ENCODE data around the gene SERAC1. TPM values are rescaled to one million over a fixed set of nuclear protein-coding genes. Genes with fewer than 3 reads are reported as not detected.
"Not testable (repeated sequence)": the region's sequence is repeated elsewhere in the genome, so short reads cannot be mapped to it uniquely, and the experiment has no call there.

The SERAC1 gene
- total and polyA plus RNA-seq, 4 experiments from 2014 or later: 1.7 to 5.5 (median 4.0) TPM

- Mint-ChIP-seq H3K4me1 (peaks cover 5 to 8% (median 6%) of the 10 kb centered on the region in 4 donors), H3K36me3 (peaks cover 41 to 50% of the 10 kb centered on the region in 2 donors)
- CTCF ChIA-PET (ENCODE audit: partially characterized antibody): interaction anchor here (2.0 kb wide), 1 partner anchor 25 kb away, joined by 4 read pairs; no protein-coding TSS in a partner anchor
Measured at GRCh38 chr6:158188591-158188990, 20.5 kb upstream of the SERAC1 start.

GRCh38 chr6:158185729-158186456 is 17.8 kb upstream of the SERAC1 start:
- Mint-ChIP-seq H3K36me3 (peaks cover 33 to 52% of the 10 kb centered on the region in 2 donors), H3K4me3 (no peak overlapping the region), H3K4me1 (peaks cover 18 to 30% (median 18%) of the 10 kb centered on the region in 4 donors), H3K27me3 (no peaks in the 10 kb centered on the region), H3K27ac (no peak overlapping the region), H3K9me3 (peaks cover 0 to 2% (median 0%) of the 10 kb centered on the region in 8 donors)
- no peak overlapping the region for H3K27ac ChIP-seq (ENCODE audit: low read depth, low read length)
- no peaks in the 10 kb centered on the region for H3K27me3 ChIP-seq (ENCODE audit: insufficient read depth, low read length)
- ChIA-PET POLR2A (ENCODE audit: partially characterized antibody) (interaction anchor here (0.6 kb wide), 1 partner anchor 99 kb away, joined by 3 read pairs; no protein-coding TSS in a partner anchor), CTCF (ENCODE audit: partially characterized antibody) (interaction anchor here (1.3 kb wide), 1 partner anchor 28 kb away, joined by 3 read pairs; no protein-coding TSS in a partner anchor)
- H3K4me1 ChIP-seq (ENCODE audit: insufficient read depth, low read length): peaks cover 5% of the 10 kb centered on the region
- no peaks in the 10 kb centered on the region for H3K36me3 ChIP-seq (ENCODE audit: insufficient read depth, low read length)
- no peaks in the 10 kb centered on the region for H3K9me3 ChIP-seq (ENCODE audit: control insufficient read depth in 1 of 2, low read length in 2 of 2)
- intact Hi-C loops (cut with micrococcal nuclease): no loop called here
- H3K4me3 ChIP-seq (ENCODE audit: low read length in 2 of 2): no peak overlapping the region
- no peak for DNase-seq

More at GRCh38 chr6:158188591-158188990, 20.5 kb upstream of the SERAC1 start:
- no peaks in the 10 kb centered on the region for H3K27me3 Mint-ChIP-seq
- no peaks in the 10 kb centered on the region for H3K27me3 ChIP-seq (ENCODE audit: insufficient read depth, low read length)
- H3K4me3 ChIP-seq (ENCODE audit: low read length in 2 of 2): no peak overlapping the region
- no peak overlapping the region for H3K27ac ChIP-seq (ENCODE audit: low read depth, low read length)
- no peak overlapping the region for H3K27ac Mint-ChIP-seq
- H3K9me3 ChIP-seq (ENCODE audit: control insufficient read depth in 1 of 2, low read length in 2 of 2): no peaks in the 10 kb centered on the region
- no peak overlapping the region for H3K4me3 Mint-ChIP-seq
- H3K9me3 Mint-ChIP-seq: peaks cover 0 to 2% (median 0%) of the 10 kb centered on the region in 8 donors
- DNase-seq: no peak
- peaks cover under 1% of the 10 kb centered on the region for H3K4me1 ChIP-seq (ENCODE audit: insufficient read depth, low read length)
- POLR2A ChIA-PET (ENCODE audit: partially characterized antibody): interaction anchor here (0.8 to 1.3 kb wide), 2 partner anchors 102 to 348 kb away, joined by 4 read pairs; no protein-coding TSS in a partner anchor
- H3K36me3 ChIP-seq (ENCODE audit: insufficient read depth, low read length): no peaks in the 10 kb centered on the region
- intact Hi-C loops (cut with micrococcal nuclease): no loop called here

GRCh38 chr6:158184608-158185007 is 16.5 kb upstream of the SERAC1 start:
- Mint-ChIP-seq H3K9me3 (peaks cover 0 to 2% (median 0%) of the 10 kb centered on the region in 8 donors), H3K4me3 (no peak overlapping the region), H3K36me3 (peaks cover 39 to 65% of the 10 kb centered on the region in 2 donors), H3K27me3 (no peaks in the 10 kb centered on the region), H3K27ac (no peak overlapping the region), H3K4me1 (peaks cover 18 to 32% (median 26%) of the 10 kb centered on the region in 4 donors)
- no peaks in the 10 kb centered on the region for H3K27me3 ChIP-seq (ENCODE audit: insufficient read depth, low read length)
- ChIA-PET CTCF (ENCODE audit: partially characterized antibody) (no interaction called here), POLR2A (ENCODE audit: partially characterized antibody) (no interaction called here)
- intact Hi-C loops (cut with micrococcal nuclease): no loop called here
- no peaks in the 10 kb centered on the region for H3K36me3 ChIP-seq (ENCODE audit: insufficient read depth, low read length)
- DNase-seq: no peak
- no peak overlapping the region for H3K27ac ChIP-seq (ENCODE audit: low read depth, low read length)
- no peaks in the 10 kb centered on the region for H3K9me3 ChIP-seq (ENCODE audit: control insufficient read depth in 1 of 2, low read length in 2 of 2)
- no peak overlapping the region for H3K4me3 ChIP-seq (ENCODE audit: low read length in 2 of 2)
- H3K4me1 ChIP-seq (ENCODE audit: insufficient read depth, low read length): peaks cover 5% of the 10 kb centered on the region

- CTCF ChIA-PET (ENCODE audit: partially characterized antibody); H3K27ac ChIP-seq (ENCODE audit: low read depth, low read length); H3K27me3 Mint-ChIP-seq; intact Hi-C loops (cut with micrococcal nuclease); H3K36me3 ChIP-seq (ENCODE audit: insufficient read depth, low read length); POLR2A ChIA-PET (ENCODE audit: partially characterized antibody); H3K4me1 ChIP-seq (ENCODE audit: insufficient read depth, low read length); H3K9me3 ChIP-seq (ENCODE audit: control insufficient read depth in 1 of 2, low read length in 2 of 2); H3K9me3 Mint-ChIP-seq; DNase-seq; H3K4me3 ChIP-seq (ENCODE audit: low read length in 2 of 2); H3K27me3 ChIP-seq (ENCODE audit: insufficient read depth, low read length): not testable (repeated sequence)
- Mint-ChIP-seq H3K4me1 (peaks cover 24 to 41% (median 28%) of the 10 kb centered on the region in 4 donors), H3K4me3 (peak overlapping the region in 1 of 8 donors; percentile 55), H3K36me3 (peaks cover 50 to 77% of the 10 kb centered on the region in 2 donors), H3K27ac (peak overlapping the region in 1 of 7 donors; percentile 71)
Measured at GRCh38 chr6:158183174-158183972, 15.3 kb upstream of the SERAC1 start.

GRCh38 chr6:158177712-158178111 is 9.7 kb upstream of the SERAC1 start:
- H3K9me3 ChIP-seq (ENCODE audit: control insufficient read depth in 1 of 2, low read length in 2 of 2); H3K36me3 ChIP-seq (ENCODE audit: insufficient read depth, low read length); CTCF ChIA-PET (ENCODE audit: partially characterized antibody); H3K27me3 Mint-ChIP-seq; H3K9me3 Mint-ChIP-seq; H3K4me1 ChIP-seq (ENCODE audit: insufficient read depth, low read length); DNase-seq; H3K27ac ChIP-seq (ENCODE audit: low read depth, low read length); intact Hi-C loops (cut with micrococcal nuclease); H3K4me3 ChIP-seq (ENCODE audit: low read length in 2 of 2); H3K27me3 ChIP-seq (ENCODE audit: insufficient read depth, low read length); POLR2A ChIA-PET (ENCODE audit: partially characterized antibody): not testable (repeated sequence)
- peak overlapping the region in 1 of 7 donors; percentile 31 for H3K27ac Mint-ChIP-seq
- H3K36me3 Mint-ChIP-seq: peaks cover 48 to 57% of the 10 kb centered on the region in 2 donors
- H3K4me3 Mint-ChIP-seq: peak overlapping the region in 1 of 8 donors; percentile 18
- H3K4me1 Mint-ChIP-seq: peaks cover 18 to 32% (median 21%) of the 10 kb centered on the region in 4 donors

GRCh38 chr6:158175111-158175510 is 7.0 kb upstream of the SERAC1 start:
- no peaks in the 10 kb centered on the region for H3K9me3 Mint-ChIP-seq
- peaks cover 0 to 18% (median 14%) of the 10 kb centered on the region in 4 donors for H3K4me1 Mint-ChIP-seq
- no peaks in the 10 kb centered on the region for H3K27me3 ChIP-seq (ENCODE audit: insufficient read depth, low read length)

GRCh38 chr6:158174514-158174913 is 6.5 kb upstream of the SERAC1 start:
- H3K36me3 ChIP-seq (ENCODE audit: insufficient read depth, low read length): no peaks in the 10 kb centered on the region
- intact Hi-C loops (cut with micrococcal nuclease): no loop called here
- no peak overlapping the region for H3K4me3 ChIP-seq (ENCODE audit: low read length in 2 of 2)
- H3K4me1 ChIP-seq (ENCODE audit: insufficient read depth, low read length): no peaks in the 10 kb centered on the region
- no peak overlapping the region for H3K27ac ChIP-seq (ENCODE audit: low read depth, low read length)
- peaks cover 0 to 16% (median 13%) of the 10 kb centered on the region in 4 donors for H3K4me1 Mint-ChIP-seq
- no peak for DNase-seq
- ChIA-PET CTCF (ENCODE audit: partially characterized antibody) (no interaction called here), POLR2A (ENCODE audit: partially characterized antibody) (no interaction called here)
- no peaks in the 10 kb centered on the region for H3K9me3 ChIP-seq (ENCODE audit: control insufficient read depth in 1 of 2, low read length in 2 of 2)
- no peak overlapping the region for H3K4me3 Mint-ChIP-seq
- no peaks in the 10 kb centered on the region for H3K9me3 Mint-ChIP-seq
- no peaks in the 10 kb centered on the region for H3K27me3 Mint-ChIP-seq
- no peaks in the 10 kb centered on the region for H3K27me3 ChIP-seq (ENCODE audit: insufficient read depth, low read length)
- peaks cover 38 to 45% of the 10 kb centered on the region in 2 donors for H3K36me3 Mint-ChIP-seq
- H3K27ac Mint-ChIP-seq: no peak overlapping the region

More at GRCh38 chr6:158175111-158175510, 7.0 kb upstream of the SERAC1 start:
- ChIA-PET POLR2A (ENCODE audit: partially characterized antibody) (no interaction called here), CTCF (ENCODE audit: partially characterized antibody) (no interaction called here)
- DNase-seq: no peak
- Histone ChIP-seq H3K4me1 (ENCODE audit: insufficient read depth, low read length) (no peaks in the 10 kb centered on the region), H3K27ac (ENCODE audit: low read depth, low read length) (no peak overlapping the region), H3K9me3 (ENCODE audit: control insufficient read depth in 1 of 2, low read length in 2 of 2) (no peaks in the 10 kb centered on the region), H3K36me3 (ENCODE audit: insufficient read depth, low read length) (no peaks in the 10 kb centered on the region), H3K4me3 (ENCODE audit: low read length in 2 of 2) (no peak overlapping the region)
- intact Hi-C loops (cut with micrococcal nuclease): no loop called here
- Mint-ChIP-seq H3K27ac (no peak overlapping the region), H3K36me3 (peaks cover 43 to 51% of the 10 kb centered on the region in 2 donors), H3K4me3 (no peak overlapping the region), H3K27me3 (no peaks in the 10 kb centered on the region)
